ENCODE data around the gene OR10H3. TPM values are rescaled to one million over a fixed set of nuclear protein-coding genes. Genes with fewer than 3 reads are reported as not detected.
"Not testable (repeated sequence)": the region's sequence is repeated elsewhere in the genome, so short reads cannot be mapped to it uniquely, and the experiment has no call there.

Gene OR10H3
- total and polyA plus RNA-seq, 2 of the 13 experiments (the other 11 are each of a cell fraction or from before 2014, with no cell fraction given): not detected

DNA sequence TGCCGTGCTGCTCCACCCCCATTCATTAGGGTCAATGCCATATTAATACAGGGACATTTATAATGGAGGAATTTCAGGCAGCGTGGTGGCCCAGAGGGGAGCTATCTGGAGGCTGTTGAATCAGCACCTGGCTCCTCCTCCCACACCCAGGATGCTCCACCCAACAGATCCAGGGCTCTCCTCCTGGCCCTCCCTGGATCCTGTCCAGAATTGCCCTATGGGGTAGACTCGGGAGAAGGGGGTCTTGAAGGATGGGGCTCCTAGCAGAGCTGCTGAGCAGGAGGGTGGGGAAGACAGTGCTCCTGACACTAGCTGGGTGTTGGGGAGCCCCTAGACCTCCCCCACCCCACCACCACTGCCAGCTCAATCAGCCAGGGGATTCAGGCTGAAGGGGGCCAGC, 44.4 kb downstream of the OR10H3 start:
- no peak for FAIRE-seq
- DNase-seq (ENCODE audit: low spot score): no peak
- BruUV-seq (replicated peaks): no TSS peak

DNA sequence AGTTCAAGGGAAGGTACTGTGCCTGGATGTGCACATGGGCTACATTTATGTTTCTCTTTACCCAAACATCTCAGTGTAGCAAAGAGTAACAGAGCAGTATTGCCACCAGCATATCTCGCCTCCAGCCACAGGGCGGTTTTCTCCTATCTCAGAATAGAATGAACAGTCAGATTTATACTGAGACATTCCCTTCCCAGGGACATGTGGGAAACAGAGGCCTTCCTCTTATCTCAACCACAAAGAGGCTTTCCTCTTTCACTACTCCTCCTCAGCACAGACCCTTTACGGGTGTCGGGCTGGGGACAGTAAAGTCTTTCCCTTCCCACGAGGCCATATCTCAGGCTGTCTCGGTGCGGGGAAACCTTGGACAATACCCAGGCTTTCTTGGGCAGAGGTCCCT, 45.1 kb downstream of the OR10H3 start:
- H3K4me2 ChIP-seq (ENCODE audit: low read depth, low read length); POLR2A ChIA-PET; H3K4me1 ChIP-seq (ENCODE audit: insufficient read depth, low read length); DNase-seq (ENCODE audit: low spot score); H3K79me2 ChIP-seq (ENCODE audit: insufficient read depth, low read length); intact Hi-C loops (cut with micrococcal nuclease; ENCODE audit: unreplicated experiment); H3K27ac ChIP-seq (ENCODE audit: extremely low read length, insufficient read depth, low read length); FAIRE-seq; BruUV-seq (replicated peaks); CTCF ChIA-PET (ENCODE audit: low intra/inter-chr PET ratio, low total read pairs); H3K36me3 ChIP-seq (replicated peaks in 1 of 2; ENCODE audit: control insufficient read depth in 1 of 2, insufficient read depth in 2 of 2, low read length in 2 of 2); in situ Hi-C loops (cut with HindIII; ENCODE audit: extremely low pct_ligation_motif_present, low pct_unique_long_range_greater_than_20kb); H4K20me1 ChIP-seq (ENCODE audit: insufficient read depth, low read length); ATAC-seq; H3K9me3 ChIP-seq (ENCODE audit: low read length); H3K4me3 ChIP-seq (replicated peaks in 1 of 3; ENCODE audit: insufficient read depth in 1 of 3, low read depth in 2 of 3, low read length in 3 of 3); H3K27me3 ChIP-seq (ENCODE audit: control insufficient read depth in 1 of 2, insufficient read depth in 2 of 2, low read length in 2 of 2); H2AFZ ChIP-seq (ENCODE audit: low read length); H3K9ac ChIP-seq (ENCODE audit: insufficient read depth, low read depth, low read length): not testable (repeated sequence)
- 13% methylated on average over 6 of the region's 7 CpGs for WGBS (ENCODE audit: low lambda C conversion rate)

More for the DNA sequence above, 44.4 kb downstream of the OR10H3 start:
- no peak for ATAC-seq
- intact Hi-C loops (cut with micrococcal nuclease; ENCODE audit: unreplicated experiment) (no loop called here), in situ Hi-C loops (cut with HindIII; ENCODE audit: extremely low pct_ligation_motif_present, low pct_unique_long_range_greater_than_20kb) (no loop called here)
- ChIA-PET CTCF (ENCODE audit: low intra/inter-chr PET ratio, low total read pairs) (no interaction called here), POLR2A (no interaction called here)
- H3K4me3 ChIP-seq (replicated peaks in 1 of 3; ENCODE audit: insufficient read depth in 1 of 3, low read depth in 2 of 3, low read length in 3 of 3): no peak overlapping the region
- no peaks in the 10 kb centered on the region for H3K9me3 ChIP-seq (ENCODE audit: low read length)
- no peak overlapping the region for H2AFZ ChIP-seq (ENCODE audit: low read length)
- H3K79me2 ChIP-seq (ENCODE audit: insufficient read depth, low read length): no peaks in the 10 kb centered on the region
- no peak overlapping the region for H3K9ac ChIP-seq (ENCODE audit: insufficient read depth, low read depth, low read length)
- WGBS (ENCODE audit: low lambda C conversion rate): 20% methylated on average over 3 of the region's 3 CpGs
- H3K27me3 ChIP-seq (ENCODE audit: control insufficient read depth in 1 of 2, insufficient read depth in 2 of 2, low read length in 2 of 2): no peaks in the 10 kb centered on the region
- no peak overlapping the region for H3K27ac ChIP-seq (ENCODE audit: extremely low read length, insufficient read depth, low read length)
- no peaks in the 10 kb centered on the region for H4K20me1 ChIP-seq (ENCODE audit: insufficient read depth, low read length)
- no peak overlapping the region for H3K4me2 ChIP-seq (ENCODE audit: low read depth, low read length)
- H3K36me3 ChIP-seq (replicated peaks in 1 of 2; ENCODE audit: control insufficient read depth in 1 of 2, insufficient read depth in 2 of 2, low read length in 2 of 2): no peaks in the 10 kb centered on the region
- H3K4me1 ChIP-seq (ENCODE audit: insufficient read depth, low read length): no peaks in the 10 kb centered on the region
- no peak for TF ChIP-seq POGZ (CRISPR knock-in tag; IDR thresholded peaks at IDR 0.05)
- TF ChIP-seq, protein P1, sequence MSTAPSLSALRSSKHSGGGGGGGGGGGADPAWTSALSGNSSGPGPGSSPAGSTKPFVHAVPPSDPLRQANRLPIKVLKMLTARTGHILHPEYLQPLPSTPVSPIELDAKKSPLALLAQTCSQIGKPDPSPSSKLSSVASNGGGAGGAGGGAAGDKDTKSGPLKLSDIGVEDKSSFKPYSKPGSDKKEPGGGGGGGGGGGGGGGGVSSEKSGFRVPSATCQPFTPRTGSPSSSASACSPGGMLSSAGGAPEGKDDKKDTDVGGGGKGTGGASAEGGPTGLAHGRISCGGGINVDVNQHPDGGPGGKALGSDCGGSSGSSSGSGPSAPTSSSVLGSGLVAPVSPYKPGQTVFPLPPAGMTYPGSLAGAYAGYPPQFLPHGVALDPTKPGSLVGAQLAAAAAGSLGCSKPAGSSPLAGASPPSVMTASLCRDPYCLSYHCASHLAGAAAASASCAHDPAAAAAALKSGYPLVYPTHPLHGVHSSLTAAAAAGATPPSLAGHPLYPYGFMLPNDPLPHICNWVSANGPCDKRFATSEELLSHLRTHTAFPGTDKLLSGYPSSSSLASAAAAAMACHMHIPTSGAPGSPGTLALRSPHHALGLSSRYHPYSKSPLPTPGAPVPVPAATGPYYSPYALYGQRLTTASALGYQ (CRISPR knock-in tag; IDR thresholded peaks at IDR 0.05): no peak
- TF ChIP-seq, protein P2, sequence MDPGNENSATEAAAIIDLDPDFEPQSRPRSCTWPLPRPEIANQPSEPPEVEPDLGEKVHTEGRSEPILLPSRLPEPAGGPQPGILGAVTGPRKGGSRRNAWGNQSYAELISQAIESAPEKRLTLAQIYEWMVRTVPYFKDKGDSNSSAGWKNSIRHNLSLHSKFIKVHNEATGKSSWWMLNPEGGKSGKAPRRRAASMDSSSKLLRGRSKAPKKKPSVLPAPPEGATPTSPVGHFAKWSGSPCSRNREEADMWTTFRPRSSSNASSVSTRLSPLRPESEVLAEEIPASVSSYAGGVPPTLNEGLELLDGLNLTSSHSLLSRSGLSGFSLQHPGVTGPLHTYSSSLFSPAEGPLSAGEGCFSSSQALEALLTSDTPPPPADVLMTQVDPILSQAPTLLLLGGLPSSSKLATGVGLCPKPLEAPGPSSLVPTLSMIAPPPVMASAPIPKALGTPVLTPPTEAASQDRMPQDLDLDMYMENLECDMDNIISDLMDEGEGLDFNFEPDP (CRISPR knock-in tag; conservative IDR thresholded peaks at IDR 0.05): no peak
- TF ChIP-seq, protein P3, sequence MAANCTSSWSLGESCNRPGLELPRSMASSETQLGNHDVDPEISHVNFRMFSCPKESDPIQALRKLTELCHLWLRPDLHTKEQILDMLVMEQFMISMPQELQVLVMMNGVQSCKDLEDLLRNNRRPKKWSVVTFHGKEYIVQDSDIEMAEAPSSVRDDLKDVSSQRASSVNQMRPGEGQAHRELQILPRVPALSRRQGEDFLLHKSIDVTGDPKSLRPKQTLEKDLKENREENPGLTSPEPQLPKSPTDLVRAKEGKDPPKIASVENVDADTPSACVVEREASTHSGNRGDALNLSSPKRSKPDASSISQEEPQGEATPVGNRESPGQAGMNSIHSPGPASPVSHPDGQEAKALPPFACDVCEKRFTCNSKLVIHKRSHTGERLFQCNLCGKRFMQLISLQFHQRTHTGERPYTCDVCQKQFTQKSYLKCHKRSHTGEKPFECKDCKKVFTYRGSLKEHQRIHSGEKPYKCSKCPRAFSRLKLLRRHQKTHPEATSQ (CRISPR knock-in tag; IDR thresholded peaks at IDR 0.05; ENCODE audit: borderline replicate concordance): no peak
- TF ChIP-seq, protein P4, sequence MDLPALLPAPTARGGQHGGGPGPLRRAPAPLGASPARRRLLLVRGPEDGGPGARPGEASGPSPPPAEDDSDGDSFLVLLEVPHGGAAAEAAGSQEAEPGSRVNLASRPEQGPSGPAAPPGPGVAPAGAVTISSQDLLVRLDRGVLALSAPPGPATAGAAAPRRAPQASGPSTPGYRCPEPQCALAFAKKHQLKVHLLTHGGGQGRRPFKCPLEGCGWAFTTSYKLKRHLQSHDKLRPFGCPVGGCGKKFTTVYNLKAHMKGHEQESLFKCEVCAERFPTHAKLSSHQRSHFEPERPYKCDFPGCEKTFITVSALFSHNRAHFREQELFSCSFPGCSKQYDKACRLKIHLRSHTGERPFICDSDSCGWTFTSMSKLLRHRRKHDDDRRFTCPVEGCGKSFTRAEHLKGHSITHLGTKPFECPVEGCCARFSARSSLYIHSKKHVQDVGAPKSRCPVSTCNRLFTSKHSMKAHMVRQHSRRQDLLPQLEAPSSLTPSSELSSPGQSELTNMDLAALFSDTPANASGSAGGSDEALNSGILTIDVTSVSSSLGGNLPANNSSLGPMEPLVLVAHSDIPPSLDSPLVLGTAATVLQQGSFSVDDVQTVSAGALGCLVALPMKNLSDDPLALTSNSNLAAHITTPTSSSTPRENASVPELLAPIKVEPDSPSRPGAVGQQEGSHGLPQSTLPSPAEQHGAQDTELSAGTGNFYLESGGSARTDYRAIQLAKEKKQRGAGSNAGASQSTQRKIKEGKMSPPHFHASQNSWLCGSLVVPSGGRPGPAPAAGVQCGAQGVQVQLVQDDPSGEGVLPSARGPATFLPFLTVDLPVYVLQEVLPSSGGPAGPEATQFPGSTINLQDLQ (CRISPR knock-in tag; IDR thresholded peaks at IDR 0.05): no peak
- no peak for TF ChIP-seq ZSCAN31 (CRISPR knock-in tag; IDR thresholded peaks at IDR 0.05; ENCODE audit: low read depth)
- TF ChIP-seq PLRG1 (conservative IDR thresholded peaks at IDR 0.05): no peak
